ENCODE data around the gene HNRNPL.

- TF ChIP-seq POLR2A (IDR thresholded peaks at IDR 0.05), result no peak
- TF ChIP-seq, protein P1, sequence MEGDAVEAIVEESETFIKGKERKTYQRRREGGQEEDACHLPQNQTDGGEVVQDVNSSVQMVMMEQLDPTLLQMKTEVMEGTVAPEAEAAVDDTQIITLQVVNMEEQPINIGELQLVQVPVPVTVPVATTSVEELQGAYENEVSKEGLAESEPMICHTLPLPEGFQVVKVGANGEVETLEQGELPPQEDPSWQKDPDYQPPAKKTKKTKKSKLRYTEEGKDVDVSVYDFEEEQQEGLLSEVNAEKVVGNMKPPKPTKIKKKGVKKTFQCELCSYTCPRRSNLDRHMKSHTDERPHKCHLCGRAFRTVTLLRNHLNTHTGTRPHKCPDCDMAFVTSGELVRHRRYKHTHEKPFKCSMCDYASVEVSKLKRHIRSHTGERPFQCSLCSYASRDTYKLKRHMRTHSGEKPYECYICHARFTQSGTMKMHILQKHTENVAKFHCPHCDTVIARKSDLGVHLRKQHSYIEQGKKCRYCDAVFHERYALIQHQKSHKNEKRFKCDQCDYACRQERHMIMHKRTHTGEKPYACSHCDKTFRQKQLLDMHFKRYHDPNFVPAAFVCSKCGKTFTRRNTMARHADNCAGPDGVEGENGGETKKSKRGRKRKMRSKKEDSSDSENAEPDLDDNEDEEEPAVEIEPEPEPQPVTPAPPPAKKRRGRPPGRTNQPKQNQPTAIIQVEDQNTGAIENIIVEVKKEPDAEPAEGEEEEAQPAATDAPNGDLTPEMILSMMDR (IDR thresholded peaks at IDR 0.05), result peak in 3 of 4 donors; percentile 7 to 32 (median 24)
Measured at GRCh38 chr19:38792250-38793111, 57.3 kb downstream of the HNRNPL start.
